Activated T-cell treated with anti-CD3 and anti-CD28 coated beads for 1 hour (primary cell): ENCODE results near the gene PHACTR2.

Experiments
- DNase-seq: peaks from one replicate; pipeline ENCODE4 v3.0.0-alpha.2; 2020; ENCODE audit warnings: low read depth

PHACTR2 gene

DNA sequence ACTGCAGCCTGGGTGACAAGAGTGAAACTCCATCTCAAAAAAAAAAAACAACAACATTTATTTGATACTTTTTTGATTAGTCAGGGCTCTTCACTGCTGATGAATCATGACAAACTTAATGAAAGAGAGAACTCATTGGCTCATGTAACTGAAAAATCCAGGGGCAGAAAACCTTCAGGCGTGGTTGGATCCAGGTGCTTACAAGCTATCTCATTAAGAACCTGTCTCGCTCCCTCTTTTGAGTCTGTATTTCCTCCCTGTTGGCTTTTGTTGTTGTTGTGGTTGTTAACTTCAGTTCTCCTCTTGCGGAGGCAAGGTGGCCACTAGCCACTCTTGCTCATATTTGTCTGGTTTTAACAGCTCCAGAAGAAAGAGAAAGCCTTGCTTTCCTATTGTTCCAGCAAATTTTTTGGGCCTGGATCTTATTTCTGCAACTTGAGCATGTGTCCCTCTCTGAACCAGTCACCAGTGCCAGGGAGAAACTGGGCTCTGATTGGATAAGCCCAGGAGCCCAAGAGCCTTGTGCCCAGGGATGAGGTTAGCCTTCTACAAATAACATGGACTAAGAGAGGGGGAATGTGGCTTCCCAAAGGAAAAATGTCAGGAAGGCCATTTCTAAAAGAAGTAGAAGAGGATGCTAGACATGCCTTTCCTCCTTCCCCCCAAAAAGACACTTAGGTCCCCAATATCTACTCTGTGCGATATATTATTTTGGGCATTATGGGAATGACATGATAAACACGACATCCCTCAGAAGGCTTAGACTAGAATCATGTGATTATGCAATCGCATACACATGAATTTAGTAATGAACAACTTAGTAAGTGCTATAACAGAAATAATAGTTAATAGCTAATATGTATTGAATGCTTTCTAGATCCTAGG lies 64.5 kb downstream of the PHACTR2 start:
- no peak for DNase-seq

DNA sequence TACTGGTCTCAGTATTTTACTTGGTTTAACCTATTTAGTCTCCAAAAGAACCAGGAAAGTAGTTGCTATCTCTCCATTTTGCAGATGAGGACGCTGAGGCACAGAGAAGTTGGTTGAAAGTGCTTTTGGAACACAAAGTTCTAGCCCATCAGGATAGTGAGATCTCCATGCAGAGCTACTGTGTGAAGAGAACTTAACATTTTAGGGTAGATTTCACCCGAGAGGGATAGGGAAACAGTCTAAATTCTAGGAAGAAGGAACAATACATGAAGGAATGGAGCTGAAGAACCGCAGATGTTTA lies 65.1 kb downstream of the PHACTR2 start:
- DNase-seq: no peak

DNA sequence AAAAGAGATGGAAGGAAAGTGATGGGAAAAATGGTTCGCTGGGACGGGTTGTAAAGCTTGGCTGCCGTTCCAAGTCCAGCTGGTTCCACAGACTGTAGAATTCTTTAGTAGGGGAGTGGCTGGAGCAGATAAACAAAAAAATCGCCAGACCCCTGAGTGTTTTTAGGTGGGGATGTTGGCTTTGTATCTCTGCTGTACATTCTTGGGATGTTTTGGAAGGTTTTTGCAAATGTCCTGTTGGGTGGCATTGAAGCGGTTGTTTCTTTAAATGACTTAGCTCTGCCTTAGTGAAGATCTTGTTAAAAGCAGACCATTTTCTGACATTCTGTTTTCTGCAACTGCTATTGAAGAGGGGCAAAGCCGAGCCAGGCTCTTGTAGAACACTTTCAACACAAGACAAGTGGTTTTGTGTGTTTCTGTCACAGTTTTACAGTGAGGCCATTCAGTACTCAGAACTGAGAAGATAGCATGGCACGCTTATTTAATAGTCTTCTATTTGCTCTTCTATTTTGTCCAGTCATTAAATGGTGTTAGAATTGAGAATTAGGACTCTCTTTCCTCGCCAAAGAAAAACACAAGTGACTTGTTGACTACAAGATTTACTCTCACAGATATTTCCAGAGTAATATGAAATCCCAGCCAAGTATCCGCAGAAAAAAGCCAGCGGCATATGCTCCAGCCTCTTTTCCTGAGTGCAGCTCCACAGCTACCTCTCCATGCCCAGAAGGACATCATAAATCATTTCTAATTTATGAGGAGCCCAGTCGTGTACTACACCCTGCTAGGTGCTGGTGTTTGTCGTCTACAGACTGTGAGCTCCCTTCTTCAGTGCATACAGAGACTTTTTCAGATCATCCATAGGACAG lies 65.8 kb downstream of the PHACTR2 start:
- no peak for DNase-seq

DNA sequence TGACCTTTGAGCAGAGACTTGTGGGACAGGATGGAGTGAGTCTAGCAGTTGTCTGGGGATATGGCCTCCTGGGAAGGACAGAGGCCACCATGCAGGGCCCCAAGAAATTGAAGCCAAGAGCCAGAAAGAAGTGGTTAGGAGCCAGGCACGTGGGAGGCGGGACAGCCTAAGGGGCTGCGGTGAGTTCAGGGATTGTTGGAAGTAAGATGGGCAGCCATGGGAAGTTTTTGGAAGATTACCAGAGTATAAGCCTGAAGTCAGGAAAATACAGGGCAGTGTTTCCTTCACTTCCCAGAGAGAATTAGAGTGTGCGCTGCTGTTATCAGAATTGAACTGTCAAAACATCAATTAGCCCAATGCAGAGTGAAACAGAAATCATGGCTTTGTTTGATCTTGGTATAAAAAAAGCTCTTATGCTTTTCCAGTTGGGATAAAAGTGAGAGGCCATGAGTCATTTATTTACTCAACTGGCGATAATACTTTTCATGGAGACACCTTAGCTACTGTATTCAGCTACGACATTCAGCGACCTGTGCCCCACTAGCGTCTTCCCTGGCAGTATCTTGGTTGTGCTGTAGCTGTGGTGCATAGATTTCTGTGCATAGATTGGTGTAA lies 66.9 kb downstream of the PHACTR2 start:
- no peak for DNase-seq

DNA sequence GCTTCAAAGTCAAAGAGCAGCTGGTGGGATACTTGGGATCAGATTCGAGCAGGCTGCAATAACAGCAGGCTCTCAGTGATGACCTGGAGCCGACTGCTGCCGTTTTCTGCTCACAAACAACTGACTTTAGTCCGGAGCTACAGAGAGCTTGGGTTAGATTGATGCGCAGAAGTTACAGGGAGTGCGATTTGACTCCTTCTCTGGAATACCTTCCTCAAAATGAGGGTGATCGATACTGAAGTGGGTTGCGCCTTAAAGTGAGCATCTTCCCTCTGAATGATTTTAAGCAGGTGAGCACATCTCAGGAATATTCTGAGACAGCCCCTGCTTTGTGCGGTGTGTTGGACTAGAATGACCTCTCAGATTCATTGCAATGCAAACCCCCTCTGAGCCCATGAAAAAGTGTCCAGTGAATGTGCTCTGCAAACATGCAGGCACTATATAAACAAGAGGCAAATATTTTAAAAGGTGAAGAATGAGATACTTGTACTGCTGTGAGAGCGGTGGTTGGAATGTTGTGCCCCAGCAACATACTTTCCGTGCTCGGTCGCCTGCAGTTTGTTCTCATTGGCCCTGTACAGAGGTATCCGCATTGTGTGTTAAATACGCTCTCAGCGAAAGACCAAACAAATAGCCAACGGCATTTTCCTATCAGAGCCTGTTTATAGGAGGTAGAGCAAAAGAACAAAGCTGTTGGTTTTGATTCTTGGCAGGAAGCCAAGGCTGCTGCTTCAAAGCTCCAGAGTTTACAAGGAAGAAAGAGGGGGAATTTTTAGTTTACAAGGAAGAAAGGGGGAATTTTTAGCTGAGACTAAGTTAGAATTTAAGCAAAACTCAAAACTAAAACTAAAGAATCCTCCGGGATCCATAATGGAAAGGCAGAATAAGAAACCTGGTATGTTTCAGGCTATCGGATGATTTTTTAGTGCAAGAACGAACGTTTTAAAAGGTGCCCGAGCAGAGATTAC lies 67.7 kb downstream of the PHACTR2 start:
- DNase-seq: no peak

DNA sequence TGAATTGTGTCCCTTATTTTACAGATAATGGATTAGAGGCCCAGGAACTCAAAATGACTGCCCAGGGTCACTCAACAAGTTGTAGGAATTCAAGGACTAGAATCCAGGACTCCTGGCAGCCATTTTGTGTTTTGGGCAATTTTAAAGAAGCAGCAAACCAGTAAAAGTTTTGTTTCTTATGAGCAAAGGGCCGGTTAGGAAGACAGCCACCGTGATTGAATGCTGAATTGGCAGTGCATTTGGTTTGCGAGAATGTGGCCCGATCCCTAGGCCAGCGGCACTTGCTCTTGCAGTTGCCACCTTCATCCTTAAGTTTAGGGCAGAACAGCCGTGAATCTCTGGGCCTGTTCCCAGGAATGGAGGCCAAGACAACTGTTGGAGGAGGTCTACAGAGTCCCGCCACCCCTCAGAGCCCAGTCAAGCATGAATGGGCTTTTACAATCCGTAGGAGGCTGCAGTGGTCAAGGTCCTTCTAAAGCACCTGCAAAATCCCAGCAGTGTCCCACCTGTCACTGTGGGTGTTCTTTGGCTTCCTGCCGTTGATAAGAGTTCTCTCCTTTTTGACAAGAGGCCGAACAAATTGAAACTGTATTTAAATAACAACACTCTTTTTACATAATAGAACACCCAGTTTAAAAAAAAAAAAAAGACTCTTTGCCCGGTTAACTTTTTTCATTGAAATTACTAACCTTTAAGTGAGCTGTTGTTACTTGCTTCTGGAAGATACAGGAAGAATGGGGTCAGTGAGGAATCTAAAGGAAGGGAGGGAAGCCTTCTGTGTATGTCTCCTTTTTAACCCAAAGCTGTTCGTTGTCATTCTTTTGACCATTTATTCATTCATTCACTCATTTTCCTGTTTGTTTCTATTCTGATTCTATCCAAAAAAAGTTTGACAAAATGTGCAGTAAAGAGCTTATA lies 68.7 kb downstream of the PHACTR2 start:
- no peak for DNase-seq

DNA sequence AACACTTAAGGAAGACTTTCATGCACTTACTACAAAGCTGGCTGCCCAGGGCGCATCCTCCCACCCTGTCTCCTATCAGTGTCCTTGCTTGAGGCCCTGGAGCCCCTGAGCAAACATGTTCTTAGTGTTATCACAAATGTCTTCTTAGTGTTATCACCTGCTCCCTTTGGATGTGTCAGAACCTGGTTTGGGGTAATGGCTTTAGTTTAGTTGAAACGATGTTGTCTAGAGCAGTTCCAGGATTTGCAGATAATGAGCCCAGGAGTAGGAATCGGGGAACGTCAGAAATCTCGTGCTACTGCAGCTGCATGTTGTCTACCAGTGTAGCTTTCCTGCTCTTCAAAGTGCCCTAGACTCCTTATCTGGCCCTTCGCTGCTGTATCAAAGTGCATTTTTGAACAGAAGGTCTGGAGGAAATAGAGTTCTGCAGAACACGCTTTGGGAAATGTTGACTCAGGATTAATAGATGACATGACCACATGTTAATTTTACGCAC lies 69.6 kb downstream of the PHACTR2 start:
- DNase-seq: no peak

DNA sequence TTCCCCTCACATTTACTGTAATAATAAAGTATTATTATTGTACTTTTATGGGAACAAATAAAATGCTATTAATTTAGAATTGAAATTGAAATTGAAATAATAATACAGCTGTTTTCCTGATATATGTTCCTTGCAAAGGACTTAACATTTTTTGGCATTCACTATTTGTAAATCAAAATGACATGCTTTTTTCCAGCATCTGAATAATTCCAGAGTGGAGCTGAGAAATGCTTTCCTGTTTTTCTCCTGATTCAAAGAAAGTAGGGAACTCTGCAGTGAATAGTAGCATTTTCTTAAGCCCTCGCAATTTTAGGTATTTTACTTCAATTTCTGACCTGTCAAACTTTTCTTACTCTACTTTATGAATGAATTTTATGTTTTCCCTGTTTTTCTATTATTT lies 72.1 kb downstream of the PHACTR2 start:
- DNase-seq: no peak

DNA sequence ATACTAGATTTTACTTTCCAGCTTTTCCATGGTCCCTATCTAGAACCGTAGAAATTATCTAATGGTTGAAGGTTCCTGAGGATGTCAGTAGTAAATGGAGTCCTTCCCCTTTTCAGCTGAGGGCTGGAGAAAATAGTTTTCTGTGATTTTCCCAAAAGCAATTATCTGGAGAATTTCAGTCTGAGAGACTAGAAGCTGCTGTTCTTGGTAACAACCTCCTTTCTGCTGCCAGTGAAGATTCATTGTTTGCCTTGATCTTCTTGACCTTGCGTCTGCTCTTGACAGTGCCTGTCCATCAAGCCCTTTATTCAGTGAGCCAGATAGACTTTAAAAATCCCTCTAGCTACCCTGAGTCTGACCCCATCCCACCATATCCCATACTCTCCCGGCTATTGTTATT lies 73.1 kb downstream of the PHACTR2 start:
- DNase-seq: no peak

DNA sequence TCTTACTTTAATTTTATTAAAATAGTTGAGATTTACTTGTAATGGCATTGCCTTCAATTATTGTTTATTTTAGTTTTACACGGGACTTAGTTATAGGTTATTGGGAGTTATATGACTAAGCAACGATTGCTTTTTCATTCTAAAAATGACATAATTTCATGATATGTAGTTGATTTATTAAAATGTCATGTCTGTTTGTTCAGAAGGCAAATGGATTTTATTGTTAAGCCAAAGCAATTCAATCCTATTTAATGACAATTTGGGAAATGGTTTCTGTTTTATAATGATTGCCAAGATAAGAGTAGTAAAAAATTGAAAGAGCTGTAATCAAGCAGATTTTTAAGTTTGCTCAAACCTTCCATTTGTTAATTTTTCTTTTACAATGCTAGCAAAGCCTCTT lies 74.7 kb downstream of the PHACTR2 start:
- no peak for DNase-seq

DNA sequence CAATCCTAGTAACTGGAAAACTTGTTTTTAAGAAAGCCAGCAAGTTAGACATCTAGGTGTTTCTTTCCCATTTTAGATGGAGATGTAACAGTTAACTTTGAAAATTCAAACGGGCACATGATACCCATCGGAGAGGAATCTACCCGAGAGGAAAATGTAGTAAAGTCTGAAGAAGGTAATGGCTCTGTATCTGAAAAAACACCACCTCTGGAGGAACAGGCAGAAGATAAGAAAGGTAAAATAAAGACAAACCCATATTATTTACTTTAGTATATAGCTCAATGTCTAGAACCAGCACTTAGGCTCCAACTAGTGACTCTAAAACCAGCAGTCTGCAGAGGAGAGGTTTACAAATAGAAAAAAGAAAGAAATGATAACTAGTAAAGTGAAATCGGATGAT lies 75.9 kb downstream of the PHACTR2 start:
- DNase-seq: no peak

DNA sequence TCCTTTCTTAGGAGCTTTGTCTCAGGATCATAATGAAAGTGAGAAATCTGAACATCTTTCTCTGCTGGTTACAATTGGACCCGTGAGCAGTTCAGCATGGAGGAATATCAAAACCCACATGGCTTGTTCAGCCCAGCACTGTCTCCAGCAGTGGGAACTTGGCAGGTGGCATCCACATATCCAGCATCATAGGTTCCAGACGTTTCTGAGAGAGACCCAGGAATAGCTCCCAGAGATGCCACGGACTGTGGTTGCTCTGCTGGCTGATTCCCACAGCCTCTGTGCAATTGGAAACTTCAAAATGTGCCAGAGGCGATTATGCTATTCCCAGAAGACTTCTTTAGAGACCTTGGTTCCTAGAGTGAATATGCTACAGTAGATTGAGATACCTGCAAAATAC lies 76.4 kb downstream of the PHACTR2 start:
- DNase-seq: no peak

DNA sequence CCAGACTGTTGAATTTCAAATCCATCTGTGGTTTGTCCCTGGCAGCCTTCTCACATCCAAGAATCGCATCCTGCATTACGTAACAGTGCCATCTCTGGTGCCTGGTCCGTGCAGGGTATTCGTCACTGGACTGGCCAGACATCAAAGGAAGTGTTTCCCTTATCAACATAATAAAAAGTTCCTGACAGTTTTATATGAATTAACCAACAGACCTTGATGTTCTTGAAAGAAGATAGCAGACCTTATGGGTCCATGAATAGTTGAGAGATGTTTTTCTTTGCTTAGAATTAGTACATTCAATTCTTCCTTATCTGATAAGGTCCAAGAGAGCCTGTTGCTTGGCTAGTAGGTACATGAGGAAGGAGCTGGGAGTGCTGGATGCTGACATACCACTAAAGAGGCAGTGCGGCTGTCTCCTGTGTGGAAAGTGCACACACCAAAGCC lies 77.6 kb downstream of the PHACTR2 start:
- DNase-seq: no peak

DNA sequence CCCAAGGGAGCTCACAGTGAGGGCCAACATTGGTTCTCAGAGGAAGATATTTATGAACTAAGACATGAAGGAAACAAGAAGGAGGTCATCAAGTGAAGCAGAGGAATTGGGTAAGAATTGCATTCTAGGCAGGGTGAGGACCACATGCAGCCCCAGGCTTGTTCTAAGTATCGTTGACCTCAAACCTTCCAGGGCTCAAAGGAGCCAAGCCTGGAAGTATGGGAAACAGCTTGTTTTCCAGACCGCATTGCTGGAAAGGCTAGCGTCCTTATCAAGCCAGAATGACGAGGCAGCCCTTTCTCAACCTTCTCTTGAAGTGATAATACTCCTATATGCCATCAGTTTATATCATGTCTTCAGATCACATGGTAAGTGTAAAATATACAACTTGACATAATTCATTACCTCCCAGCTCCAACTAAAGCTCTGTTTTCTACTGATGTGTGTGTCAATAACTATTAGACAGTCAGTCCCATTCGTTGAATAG lies 79.6 kb downstream of the PHACTR2 start:
- no peak for DNase-seq

DNA sequence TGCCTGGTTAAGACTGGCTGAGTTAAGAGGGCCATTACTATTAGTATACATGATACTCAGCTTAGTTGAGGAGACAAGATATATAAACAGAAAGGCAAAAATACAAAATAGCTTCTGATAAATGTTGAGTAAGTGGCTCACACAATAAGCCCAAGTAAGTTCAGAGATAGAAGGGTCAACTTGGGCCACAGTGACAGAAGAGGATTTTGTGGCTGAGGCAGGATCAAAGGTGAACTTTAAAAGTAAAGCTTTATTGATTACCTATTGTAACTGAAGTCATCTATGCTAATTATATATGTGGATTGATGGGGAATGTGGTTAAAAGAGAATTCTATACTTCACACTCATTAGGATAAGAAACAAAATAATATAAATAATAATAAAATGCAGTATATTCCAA lies 80.8 kb downstream of the PHACTR2 start:
- no peak for DNase-seq

DNA sequence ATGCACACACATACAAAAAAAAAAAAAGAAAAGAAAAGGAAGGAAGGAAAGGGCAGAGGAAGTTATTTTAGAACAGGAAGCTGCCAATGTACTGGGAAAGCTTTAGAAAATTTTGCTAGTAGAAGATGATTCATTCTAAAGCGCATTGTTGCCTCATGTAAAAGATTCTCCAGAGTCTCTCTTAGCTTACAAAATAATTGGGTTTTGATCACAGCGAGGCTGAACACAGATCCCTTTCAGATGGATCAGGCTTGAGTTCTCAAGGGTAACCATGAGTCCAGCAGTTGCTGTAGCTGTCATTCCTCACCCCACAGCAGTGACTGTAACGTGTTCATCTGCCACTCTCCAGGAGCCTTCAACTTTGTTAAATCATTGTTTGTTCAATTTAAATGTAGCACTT lies 81.9 kb downstream of the PHACTR2 start:
- no peak for DNase-seq

DNA sequence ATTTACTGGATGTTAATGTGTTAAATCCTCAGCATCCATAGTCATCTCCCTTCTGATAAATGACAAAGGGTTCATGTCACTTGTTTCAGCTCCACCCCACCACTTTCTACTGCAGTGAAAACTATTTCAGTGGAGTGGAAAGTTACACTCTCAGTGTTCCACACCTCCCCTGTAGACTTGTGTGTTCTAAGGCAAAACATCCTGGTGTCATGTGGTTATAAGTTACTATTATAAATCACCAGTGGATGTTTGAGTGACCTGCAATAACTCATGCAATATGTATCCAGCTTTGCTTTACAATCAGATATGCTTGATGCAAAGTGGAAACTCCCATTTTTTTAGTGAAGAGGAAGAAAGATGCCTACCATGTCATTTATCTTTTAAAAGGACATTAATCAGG lies 83.3 kb downstream of the PHACTR2 start:
- no peak for DNase-seq

DNA sequence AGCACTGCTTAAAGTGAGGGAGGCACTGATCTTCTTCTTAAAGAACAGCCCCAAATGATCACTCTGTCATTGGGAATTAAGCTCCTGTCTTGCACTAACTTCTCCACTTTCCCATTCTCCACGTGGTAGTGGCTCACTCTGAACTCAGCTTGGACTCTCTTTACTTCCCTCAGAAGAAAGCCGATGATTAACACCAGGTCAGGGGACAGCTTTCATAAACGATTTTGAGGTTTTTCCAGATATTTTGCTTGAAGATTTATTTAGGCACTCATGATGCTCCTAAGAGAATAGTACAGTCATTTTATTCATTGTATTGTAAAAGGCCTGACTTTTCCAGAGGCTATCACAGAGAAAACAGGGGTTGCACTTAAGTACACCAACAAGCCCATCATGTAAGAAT lies 84.4 kb downstream of the PHACTR2 start:
- no peak for DNase-seq

DNA sequence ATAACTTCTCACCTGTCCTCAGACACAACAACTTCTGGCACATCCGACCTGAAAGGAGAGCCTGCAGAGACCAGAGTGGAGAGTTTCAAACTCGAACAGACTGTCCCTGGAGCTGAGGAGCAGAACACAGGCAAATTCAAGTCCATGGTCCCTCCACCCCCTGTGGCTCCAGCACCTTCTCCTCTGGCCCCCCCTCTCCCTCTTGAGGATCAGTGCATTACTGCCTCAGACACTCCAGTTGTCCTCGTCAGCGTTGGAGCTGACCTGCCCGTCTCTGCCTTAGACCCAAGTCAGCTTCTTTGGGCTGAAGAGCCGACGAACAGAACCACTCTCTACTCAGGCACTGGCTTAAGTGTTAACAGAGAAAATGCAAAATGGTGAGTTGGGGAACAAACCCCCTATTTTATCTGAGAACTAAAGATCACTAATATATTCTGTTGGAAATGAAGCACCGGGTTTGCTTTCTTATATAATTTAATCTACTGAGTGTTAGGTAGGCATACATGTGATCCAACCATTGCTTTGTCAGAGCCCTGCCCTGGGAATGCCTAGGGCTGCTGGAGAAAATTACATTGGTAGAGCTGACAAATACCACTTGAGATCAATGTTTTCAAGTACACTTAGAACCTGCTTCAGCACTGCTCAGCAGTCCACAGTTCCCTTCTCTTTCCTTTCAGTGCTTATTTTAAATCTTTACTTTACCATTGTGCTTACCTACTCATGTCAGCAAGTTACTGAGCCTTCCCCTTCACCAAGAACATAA lies 87.8 kb downstream of the PHACTR2 start:
- DNase-seq: no peak

DNA sequence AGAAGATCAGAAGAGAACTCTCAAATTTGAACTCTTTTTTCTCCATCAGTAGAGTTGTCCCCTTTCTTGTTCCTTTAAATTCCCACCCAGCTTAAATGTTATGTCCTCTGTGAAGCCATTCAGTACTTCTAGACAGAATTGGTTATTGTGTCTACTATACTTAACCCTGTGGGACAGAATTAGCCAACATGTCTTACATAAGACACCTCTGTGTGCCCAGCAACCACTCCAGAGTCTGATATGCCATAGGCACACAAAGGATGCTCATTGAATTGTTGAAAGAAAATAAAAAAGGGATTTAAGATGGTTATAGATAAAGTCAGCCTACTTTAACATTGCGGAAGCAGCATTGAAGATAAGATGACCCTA lies 88.4 kb downstream of the PHACTR2 start:
- DNase-seq: no peak
